Neural cell (in vitro differentiated cells): ENCODE data around the gene RAET1E.

Experiments used
- EP300 ChIP-seq: fragments of 450-650 bp; conservative IDR thresholded peaks from 2 replicates; pipeline ENCODE4 v1.6.1; 2014; ENCODE audit warnings: antibody characterized with exemption, mild to moderate bottlenecking, moderate library complexity; ENCODE audit not compliant: poor library complexity, severe bottlenecking
- EZH2 ChIP-seq: fragments of 200-600, 300-800 bp; shearing (Covaris generic), sonication (generic); IDR thresholded peaks from 2 replicates; pipeline ENCODE4 v1.6.1; 2014; ENCODE audit warnings: antibody characterized with exemption, low read length, borderline replicate concordance, mild to moderate bottlenecking; ENCODE audit not compliant: insufficient read depth, poor library complexity, severe bottlenecking
- MXI1 ChIP-seq: fragments of 450-650 bp; conservative IDR thresholded peaks from 2 replicates; pipeline ENCODE4 v1.6.1; 2014; ENCODE audit warnings: antibody characterized with exemption, mild to moderate bottlenecking; ENCODE audit not compliant: poor library complexity, severe bottlenecking
- POLR2AphosphoS5 ChIP-seq: IDR thresholded peaks from 2 replicates; pipeline ENCODE4 v1.6.1; 2012
- RAD21 ChIP-seq: fragments of 450-650 bp; conservative IDR thresholded peaks from 2 replicates; pipeline ENCODE4 v1.6.1; 2014; ENCODE audit warnings: antibody characterized with exemption, mild to moderate bottlenecking, moderate library complexity
- SMC3 ChIP-seq: fragments of 450-650 bp; conservative IDR thresholded peaks from 2 replicates; pipeline ENCODE4 v1.6.1; 2014; ENCODE audit warnings: antibody characterized with exemption, mild to moderate bottlenecking, moderate library complexity; ENCODE audit not compliant: poor library complexity
- TAF1 ChIP-seq: IDR thresholded peaks from 2 replicates; pipeline ENCODE4 v1.6.1; 2012; ENCODE audit warnings: low read depth
- TF ChIP-seq, protein P1 (sequence below): fragments of 450-650 bp; IDR thresholded peaks from 2 replicates; pipeline ENCODE4 v1.5.1; 2014; ENCODE audit warnings: antibody characterized with exemption, mild to moderate bottlenecking, moderate library complexity; ENCODE audit not compliant: poor library complexity, severe bottlenecking
- TF ChIP-seq, protein P2 (sequence below): IDR thresholded peaks from 2 replicates; pipeline ENCODE4 v1.6.1; 2012; ENCODE audit warnings: borderline replicate concordance

DNA sequence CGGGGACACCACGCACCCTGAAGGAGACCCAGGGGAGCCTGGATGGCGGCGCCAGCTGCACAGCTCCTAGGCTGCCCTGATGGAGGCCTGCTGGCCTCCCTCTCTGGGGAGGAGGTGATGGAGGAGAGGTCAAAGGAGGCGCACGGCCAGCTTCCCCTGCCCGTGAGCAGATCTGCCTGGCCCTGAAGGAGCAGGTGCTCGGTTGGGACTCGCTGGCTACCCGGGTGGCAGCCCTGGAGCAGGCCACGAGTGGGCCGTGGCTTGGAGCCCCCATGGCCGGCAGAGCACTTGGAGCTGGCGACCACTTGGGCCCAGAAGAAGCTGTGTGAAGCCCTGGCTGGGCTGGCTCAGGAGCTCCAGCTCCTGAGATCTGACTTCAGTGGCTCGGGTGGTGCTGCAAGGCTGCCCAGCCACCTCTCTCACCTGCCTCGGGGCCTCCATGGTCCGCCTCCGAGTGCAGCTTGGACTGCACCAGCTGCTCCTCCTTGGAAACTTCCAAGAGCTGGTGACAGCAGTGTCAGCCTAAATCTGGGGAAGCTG is 7.5 kb upstream of the RAET1E start:
- TF ChIP-seq, protein P1, sequence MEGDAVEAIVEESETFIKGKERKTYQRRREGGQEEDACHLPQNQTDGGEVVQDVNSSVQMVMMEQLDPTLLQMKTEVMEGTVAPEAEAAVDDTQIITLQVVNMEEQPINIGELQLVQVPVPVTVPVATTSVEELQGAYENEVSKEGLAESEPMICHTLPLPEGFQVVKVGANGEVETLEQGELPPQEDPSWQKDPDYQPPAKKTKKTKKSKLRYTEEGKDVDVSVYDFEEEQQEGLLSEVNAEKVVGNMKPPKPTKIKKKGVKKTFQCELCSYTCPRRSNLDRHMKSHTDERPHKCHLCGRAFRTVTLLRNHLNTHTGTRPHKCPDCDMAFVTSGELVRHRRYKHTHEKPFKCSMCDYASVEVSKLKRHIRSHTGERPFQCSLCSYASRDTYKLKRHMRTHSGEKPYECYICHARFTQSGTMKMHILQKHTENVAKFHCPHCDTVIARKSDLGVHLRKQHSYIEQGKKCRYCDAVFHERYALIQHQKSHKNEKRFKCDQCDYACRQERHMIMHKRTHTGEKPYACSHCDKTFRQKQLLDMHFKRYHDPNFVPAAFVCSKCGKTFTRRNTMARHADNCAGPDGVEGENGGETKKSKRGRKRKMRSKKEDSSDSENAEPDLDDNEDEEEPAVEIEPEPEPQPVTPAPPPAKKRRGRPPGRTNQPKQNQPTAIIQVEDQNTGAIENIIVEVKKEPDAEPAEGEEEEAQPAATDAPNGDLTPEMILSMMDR = no peak
- no peak for TF ChIP-seq EZH2
- no peak for TF ChIP-seq POLR2AphosphoS5
- TF ChIP-seq TAF1 = no peak
- TF ChIP-seq, protein P2, sequence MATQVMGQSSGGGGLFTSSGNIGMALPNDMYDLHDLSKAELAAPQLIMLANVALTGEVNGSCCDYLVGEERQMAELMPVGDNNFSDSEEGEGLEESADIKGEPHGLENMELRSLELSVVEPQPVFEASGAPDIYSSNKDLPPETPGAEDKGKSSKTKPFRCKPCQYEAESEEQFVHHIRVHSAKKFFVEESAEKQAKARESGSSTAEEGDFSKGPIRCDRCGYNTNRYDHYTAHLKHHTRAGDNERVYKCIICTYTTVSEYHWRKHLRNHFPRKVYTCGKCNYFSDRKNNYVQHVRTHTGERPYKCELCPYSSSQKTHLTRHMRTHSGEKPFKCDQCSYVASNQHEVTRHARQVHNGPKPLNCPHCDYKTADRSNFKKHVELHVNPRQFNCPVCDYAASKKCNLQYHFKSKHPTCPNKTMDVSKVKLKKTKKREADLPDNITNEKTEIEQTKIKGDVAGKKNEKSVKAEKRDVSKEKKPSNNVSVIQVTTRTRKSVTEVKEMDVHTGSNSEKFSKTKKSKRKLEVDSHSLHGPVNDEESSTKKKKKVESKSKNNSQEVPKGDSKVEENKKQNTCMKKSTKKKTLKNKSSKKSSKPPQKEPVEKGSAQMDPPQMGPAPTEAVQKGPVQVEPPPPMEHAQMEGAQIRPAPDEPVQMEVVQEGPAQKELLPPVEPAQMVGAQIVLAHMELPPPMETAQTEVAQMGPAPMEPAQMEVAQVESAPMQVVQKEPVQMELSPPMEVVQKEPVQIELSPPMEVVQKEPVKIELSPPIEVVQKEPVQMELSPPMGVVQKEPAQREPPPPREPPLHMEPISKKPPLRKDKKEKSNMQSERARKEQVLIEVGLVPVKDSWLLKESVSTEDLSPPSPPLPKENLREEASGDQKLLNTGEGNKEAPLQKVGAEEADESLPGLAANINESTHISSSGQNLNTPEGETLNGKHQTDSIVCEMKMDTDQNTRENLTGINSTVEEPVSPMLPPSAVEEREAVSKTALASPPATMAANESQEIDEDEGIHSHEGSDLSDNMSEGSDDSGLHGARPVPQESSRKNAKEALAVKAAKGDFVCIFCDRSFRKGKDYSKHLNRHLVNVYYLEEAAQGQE = no peak
- no peak for TF ChIP-seq EP300
- no peak for TF ChIP-seq SMC3
- TF ChIP-seq MXI1 = no peak
- no peak for TF ChIP-seq RAD21
